ENCODE measurements around the gene FER.

FER gene

DNA sequence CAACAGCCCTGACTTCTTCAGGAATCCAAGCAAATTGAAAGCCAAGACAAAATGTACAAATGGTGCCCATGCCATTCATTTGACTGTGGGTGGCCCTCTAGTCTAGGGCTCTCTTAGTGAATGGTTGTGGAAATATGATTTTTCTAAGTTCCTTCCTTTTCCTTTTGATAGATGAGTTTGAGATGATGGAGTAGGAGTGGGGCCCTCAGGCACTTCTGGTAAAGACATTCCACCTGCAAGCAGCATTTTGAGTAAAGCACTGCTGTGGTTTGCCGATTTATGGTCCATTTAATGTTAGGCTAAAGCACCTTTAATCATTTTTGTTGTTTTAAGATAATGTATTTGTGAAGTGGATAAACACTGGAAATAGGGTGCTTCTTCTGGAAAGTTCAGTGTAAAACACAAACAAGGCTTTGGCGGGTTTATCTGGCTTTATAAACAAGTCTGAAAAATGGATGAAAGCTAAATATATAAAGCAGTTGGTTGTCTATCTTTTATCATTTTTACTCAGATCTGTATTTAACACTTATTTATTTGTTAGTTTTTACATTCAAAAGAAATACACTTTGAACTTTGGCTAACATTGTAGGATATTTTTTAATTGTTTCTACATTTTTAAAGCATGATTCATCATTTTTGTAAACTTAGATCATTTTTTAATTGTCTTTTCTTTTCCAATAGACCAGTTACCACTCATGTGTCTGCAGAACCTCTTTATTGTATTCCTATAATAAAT is 448.6 kb downstream of the FER start:
- DNase-seq, result no peak

DNA sequence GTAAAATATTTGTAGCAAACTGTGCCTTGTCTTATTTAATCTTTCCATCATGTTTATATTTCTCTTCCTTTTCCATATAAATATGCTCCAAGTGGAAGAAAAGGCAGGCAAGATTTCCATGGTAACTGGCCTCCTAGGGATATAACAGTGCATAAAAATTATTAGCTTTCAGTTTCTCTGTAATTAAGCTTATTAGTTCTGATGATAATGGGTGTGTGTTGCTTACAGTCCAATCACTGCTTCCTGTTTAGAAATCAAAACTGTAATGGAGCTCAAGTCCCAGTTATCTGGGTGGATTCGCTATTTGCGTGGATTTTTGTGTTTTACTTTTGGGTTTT is 449.1 kb downstream of the FER start:
- no peak for DNase-seq

GRCh38 chr5:109199289-109199688 is 451.6 kb downstream of the FER start:
- DNase-seq, result no peak

- DNase-seq, result no peak
These were observed 452.3 kb downstream of the FER start for GRCh38 chr5:109199799-109200620.

- DNase-seq, result no peak
These were observed 467.3 kb downstream of the FER start for GRCh38 chr5:109215040-109215439.

- no peak for DNase-seq
These were observed 471.1 kb downstream of the FER start for GRCh38 chr5:109218818-109219217.

DNA sequence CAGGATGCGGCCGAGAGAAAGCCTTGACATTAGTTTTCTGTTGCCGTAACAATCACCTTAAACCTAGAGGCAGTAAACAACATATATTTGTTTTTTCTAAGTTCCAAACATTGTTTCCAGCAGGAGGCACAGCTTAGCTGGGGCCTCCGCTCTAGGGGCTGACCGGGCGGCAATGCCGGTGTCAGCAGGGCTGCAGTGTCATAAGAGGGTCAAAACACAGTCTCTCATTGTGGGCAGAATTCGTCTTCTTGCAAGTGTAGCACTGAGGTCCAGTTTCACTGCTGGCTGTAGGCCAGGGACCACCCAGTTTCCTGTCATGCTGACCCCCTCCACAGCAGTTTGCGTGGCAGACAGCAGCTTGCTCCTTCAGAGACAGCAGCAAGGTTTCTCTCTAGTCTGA is 475.8 kb downstream of the FER start:
- DNase-seq, result no peak

DNA sequence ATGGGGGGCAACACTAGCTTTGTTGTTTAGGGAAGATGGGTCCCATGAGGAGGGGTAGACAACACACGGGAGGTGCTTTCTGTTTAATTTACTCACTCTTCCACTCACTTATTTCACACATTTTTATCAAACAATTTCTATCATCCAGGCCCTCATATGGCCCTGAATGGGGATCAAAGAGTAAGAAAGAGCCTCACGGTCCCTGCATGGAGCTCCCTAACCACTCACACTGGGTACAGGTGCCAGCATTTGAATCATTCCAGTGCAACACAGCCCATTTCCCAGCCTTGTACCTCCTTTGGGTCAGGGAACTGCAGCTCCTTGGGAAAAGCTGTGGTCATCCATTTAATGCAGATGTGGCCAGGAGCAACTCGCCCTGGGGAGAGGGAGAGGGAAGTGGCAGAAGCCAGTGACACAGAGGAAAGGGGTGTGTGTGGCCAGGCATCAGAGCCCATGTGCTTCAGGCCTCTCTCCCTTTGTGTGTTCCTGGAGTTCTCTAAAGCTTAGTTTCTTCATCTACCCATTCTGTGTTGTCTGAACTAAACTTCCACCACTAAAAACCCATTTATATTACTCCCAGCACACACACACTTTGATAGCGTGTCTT is 476.7 kb downstream of the FER start:
- no peak for DNase-seq

DNA sequence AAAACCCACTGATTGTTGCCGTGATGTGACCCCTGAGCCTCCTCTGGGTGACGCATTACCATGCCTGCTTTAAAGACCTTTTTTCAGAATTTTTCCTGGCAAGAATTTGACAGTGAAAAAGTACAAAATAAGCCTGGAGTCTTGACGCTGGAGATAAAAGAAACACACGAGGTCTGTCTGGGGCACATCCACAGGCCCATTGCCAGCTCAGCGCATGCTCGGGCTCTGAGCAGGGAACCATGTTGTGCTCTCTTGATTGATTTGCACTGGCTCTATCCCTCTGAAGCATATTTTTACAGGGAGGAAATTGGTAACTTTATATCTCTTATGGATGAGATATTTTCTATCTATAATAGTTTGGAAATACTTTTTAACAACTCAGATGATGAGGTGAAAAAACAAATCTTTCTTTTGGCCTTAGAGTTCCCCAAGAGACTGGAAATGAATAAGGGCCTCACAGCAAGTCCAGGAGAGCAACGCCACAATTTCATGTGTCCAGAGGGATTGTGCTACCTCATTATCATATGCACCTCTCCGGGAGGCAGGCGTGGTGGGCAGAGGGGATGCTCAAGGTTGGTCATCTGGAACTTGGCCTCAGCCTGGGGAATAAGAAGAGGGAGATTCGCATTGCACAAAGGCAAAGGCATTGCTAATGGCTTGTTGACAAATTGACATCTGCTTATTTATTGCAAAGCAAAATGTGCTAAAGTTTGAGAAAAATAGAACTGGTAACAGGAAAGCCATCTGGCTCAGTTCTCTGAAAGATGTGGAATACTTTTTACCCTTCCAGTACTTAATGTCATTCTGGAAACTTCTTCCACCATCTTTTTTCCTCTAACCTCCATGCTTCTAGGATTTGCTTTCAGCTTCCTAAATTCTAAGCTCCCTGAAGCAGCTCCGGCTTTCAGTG is 478.3 kb downstream of the FER start:
- DNase-seq, result no peak

GRCh38 chr5:109230369-109230768 is 482.7 kb downstream of the FER start:
- no peak for DNase-seq

DNA sequence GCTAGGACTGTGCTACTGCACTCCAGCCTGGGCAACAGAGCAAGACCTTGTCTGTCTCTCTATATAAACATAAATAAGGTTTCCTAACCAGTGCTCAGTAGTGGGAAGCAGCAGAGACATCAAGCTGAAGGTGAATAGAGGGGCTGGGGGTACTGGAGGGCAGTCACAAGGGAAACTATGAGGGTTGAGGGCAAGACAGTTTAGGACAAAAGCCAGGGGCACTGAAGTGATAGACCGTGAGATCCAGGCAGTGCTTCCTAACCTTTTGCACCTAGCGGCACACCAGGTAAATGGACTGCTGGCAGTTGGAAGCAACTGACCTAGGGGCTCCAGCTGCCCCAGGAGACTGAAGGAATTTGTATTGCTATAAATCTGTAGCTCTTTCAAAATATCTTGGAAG is 483.6 kb downstream of the FER start:
- no peak for DNase-seq

DNA sequence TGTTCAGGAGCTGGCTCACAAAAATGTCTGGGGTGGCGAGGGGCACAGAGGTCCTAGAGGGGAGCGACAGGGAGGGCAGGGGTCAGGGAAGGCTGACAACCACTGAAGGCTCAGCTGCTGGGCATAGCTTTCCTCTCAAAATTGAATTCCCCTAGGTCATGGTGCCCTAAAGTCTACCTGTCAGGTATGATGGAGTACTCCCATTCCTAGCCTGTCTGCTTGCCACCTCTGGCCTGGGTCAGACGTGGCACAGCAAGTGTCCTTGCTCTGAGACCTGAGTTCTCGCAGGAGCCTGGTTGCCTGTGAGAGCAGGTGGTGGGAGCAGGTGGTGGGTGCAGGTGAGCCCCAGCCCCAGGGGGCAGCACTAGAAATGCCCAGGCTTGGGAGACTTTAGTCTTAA is 486.7 kb downstream of the FER start:
- DNase-seq, result no peak

DNA sequence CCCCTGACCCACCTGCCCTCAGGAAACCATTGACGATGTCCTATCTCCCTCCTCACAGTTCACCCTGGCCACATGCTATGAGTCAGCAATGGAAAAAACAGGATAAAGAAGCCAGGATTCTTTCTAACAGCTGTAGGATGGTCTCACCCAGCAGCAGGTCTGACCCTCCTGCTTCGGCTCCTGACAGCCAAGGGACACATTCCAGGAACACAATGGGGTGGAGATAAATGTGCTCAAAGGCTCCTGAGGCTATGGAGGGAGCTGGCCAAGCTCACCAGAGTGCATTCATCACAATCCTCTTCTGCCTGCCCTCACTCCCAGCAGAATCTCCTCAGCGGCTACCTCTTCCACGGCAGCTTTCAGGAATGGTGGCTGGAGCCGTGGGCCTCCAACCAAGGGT is 491.8 kb downstream of the FER start:
- no peak for DNase-seq

GRCh38 chr5:109242518-109242917 is 494.8 kb downstream of the FER start:
- no peak for DNase-seq

GRCh38 chr5:109246395-109246794 is 498.7 kb downstream of the FER start:
- no peak for DNase-seq

All from SHP77 (cell line).